ENCODE results near the gene STAT3. TPM values are rescaled to one million over a fixed set of nuclear protein-coding genes. Genes with fewer than 3 reads are reported as not detected.

The STAT3 gene
- total RNA-seq, 1 donor, result 206 TPM

GRCh38 chr17:42296012-42296411 is 92.2 kb downstream of the STAT3 start:
- peak; percentile 70 for DNase-seq (ENCODE audit: insufficient read length, low spot score, missing footprints)
- Histone ChIP-seq H3K79me2 (ENCODE audit: insufficient read depth, low read length) (no peaks in the 10 kb centered on the region), H3K4me1 (ENCODE audit: insufficient read depth, low read length) (no peaks in the 10 kb centered on the region), H3K27ac (ENCODE audit: low read depth, low read length) (no peak overlapping the region), H3K9me3 (ENCODE audit: low read depth, low read length) (no peaks in the 10 kb centered on the region), H3K4me2 (ENCODE audit: insufficient read depth, low read length) (no peak overlapping the region), H3K4me3 (ENCODE audit: insufficient read depth, low read length) (no peak overlapping the region), H3K27me3 (ENCODE audit: insufficient read depth, low read length) (no peaks in the 10 kb centered on the region), H4K20me1 (ENCODE audit: insufficient read depth, low read length) (no peaks in the 10 kb centered on the region), H3K36me3 (ENCODE audit: insufficient read depth, low read length) (peaks cover 7% of the 10 kb centered on the region), H2AFZ (ENCODE audit: low read length) (no peak overlapping the region)
- TF ChIP-seq CTCF (IDR thresholded peaks at IDR 0.05; ENCODE audit: extremely low read depth, low read depth, low read length), result no peak

DNA sequence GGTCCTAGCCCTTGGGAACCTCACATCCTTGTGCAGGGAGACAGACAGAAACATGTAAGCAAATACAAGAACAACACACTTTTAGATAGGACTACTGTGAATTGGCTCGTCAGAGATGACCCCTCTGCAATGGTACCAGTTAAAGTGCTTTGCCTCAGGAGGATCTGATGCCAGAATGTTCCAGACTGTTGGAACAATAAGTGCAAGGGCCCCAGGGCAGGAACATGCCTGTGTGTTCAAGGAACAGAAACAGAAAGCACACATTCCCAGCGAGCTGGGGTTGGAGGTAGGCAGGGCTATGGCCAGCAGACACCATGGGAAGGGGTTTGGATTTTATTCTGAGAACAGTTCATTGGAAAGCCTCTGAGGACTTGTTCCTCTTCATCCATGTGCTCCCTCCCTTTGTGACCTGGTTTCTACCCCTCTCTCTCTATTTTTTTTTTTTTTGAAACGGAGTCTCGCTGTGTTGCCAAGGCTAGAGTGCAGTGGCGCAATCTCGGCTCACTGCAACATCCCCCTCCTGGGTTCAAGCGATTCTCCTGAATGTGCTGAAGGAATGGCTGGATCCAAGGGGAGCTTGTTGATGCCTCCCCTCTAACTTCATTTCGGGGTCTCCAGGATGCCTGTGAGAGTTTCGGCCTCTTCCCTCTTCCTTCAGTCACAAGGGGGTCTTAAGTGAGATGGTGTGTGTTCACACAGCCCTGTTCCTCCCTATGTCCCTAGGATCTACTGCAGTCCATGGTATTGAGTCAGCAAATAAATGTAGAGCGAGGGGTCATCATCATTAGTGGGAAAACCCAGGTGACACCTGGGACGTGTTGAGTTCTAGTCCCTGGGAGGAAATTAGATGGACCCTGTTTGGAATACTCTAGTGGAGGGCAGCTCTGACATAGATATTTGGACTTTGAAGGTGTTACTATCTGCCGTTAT is 93.5 kb downstream of the STAT3 start:
- Histone ChIP-seq H3K27ac (ENCODE audit: low read depth, low read length) (no peak overlapping the region), H3K27me3 (ENCODE audit: insufficient read depth, low read length) (no peaks in the 10 kb centered on the region), H2AFZ (ENCODE audit: low read length) (no peak overlapping the region), H3K79me2 (ENCODE audit: insufficient read depth, low read length) (no peaks in the 10 kb centered on the region), H3K9me3 (ENCODE audit: low read depth, low read length) (no peaks in the 10 kb centered on the region), H3K4me2 (ENCODE audit: insufficient read depth, low read length) (no peak overlapping the region), H3K4me1 (ENCODE audit: insufficient read depth, low read length) (no peaks in the 10 kb centered on the region), H3K4me3 (ENCODE audit: insufficient read depth, low read length) (no peak overlapping the region), H4K20me1 (ENCODE audit: insufficient read depth, low read length) (no peaks in the 10 kb centered on the region), H3K36me3 (ENCODE audit: insufficient read depth, low read length) (peaks cover 7% of the 10 kb centered on the region)
- DNase-seq (ENCODE audit: insufficient read length, low spot score, missing footprints), result peak; percentile 74
- no peak for TF ChIP-seq CTCF (IDR thresholded peaks at IDR 0.05; ENCODE audit: extremely low read depth, low read depth, low read length)

DNA sequence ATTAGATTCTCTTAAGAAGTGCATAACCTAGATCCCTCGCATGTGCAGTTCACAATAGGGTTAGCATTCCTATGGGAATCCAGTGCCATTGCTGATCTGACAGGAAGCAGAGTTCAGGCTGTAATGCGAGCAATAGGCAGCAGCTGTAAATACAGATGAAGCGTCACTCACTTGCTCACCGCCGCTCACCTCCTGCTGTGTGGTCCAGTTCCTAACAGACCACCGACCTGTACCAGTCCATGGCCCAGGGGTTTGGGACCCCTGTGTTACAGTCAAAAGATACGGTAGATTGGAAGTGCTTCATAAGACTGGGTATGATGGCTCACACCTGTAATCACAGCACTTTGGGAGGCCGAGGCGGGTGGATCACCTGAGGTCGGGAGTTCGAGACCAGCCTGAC is 97.1 kb downstream of the STAT3 start:
- no peak for TF ChIP-seq CTCF (IDR thresholded peaks at IDR 0.05; ENCODE audit: extremely low read depth, low read depth, low read length)
- no peaks in the 10 kb centered on the region for H3K27me3 ChIP-seq (ENCODE audit: insufficient read depth, low read length)
- H3K4me3 ChIP-seq (ENCODE audit: insufficient read depth, low read length), result no peak overlapping the region
- no peak for DNase-seq (ENCODE audit: insufficient read length, low spot score, missing footprints)
- no peaks in the 10 kb centered on the region for H4K20me1 ChIP-seq (ENCODE audit: insufficient read depth, low read length)
- no peaks in the 10 kb centered on the region for H3K9me3 ChIP-seq (ENCODE audit: low read depth, low read length)
- peaks cover 16% of the 10 kb centered on the region for H3K4me1 ChIP-seq (ENCODE audit: insufficient read depth, low read length)
- no peak overlapping the region for H3K4me2 ChIP-seq (ENCODE audit: insufficient read depth, low read length)
- H3K79me2 ChIP-seq (ENCODE audit: insufficient read depth, low read length), result no peaks in the 10 kb centered on the region
- no peak overlapping the region for H3K27ac ChIP-seq (ENCODE audit: low read depth, low read length)
- peaks cover 5% of the 10 kb centered on the region for H3K36me3 ChIP-seq (ENCODE audit: insufficient read depth, low read length)
- no peak overlapping the region for H2AFZ ChIP-seq (ENCODE audit: low read length)

GRCh38 chr17:42290577-42290976 is 97.7 kb downstream of the STAT3 start:
- H3K27me3 ChIP-seq (ENCODE audit: insufficient read depth, low read length), result no peaks in the 10 kb centered on the region
- no peak overlapping the region for H3K4me2 ChIP-seq (ENCODE audit: insufficient read depth, low read length)
- no peaks in the 10 kb centered on the region for H3K9me3 ChIP-seq (ENCODE audit: low read depth, low read length)
- peaks cover 16% of the 10 kb centered on the region for H3K4me1 ChIP-seq (ENCODE audit: insufficient read depth, low read length)
- TF ChIP-seq CTCF (IDR thresholded peaks at IDR 0.05; ENCODE audit: extremely low read depth, low read depth, low read length), result no peak
- H4K20me1 ChIP-seq (ENCODE audit: insufficient read depth, low read length), result no peaks in the 10 kb centered on the region
- H3K27ac ChIP-seq (ENCODE audit: low read depth, low read length), result no peak overlapping the region
- no peak overlapping the region for H3K4me3 ChIP-seq (ENCODE audit: insufficient read depth, low read length)
- no peak overlapping the region for H2AFZ ChIP-seq (ENCODE audit: low read length)
- peak; percentile 73 for DNase-seq (ENCODE audit: insufficient read length, low spot score, missing footprints)
- no peaks in the 10 kb centered on the region for H3K36me3 ChIP-seq (ENCODE audit: insufficient read depth, low read length)
- H3K79me2 ChIP-seq (ENCODE audit: insufficient read depth, low read length), result no peaks in the 10 kb centered on the region

Data from osteoblast (primary cell).